Putamen (tissue), 1 donor: Measurements from ENCODE around the gene PSAPL1.

ENCODE experiments used
- DNase-seq: peaks from one replicate; pipeline ENCODE4 v3.0.0-alpha.2; 2016; ENCODE audit warnings: low spot score

Gene PSAPL1

DNA sequence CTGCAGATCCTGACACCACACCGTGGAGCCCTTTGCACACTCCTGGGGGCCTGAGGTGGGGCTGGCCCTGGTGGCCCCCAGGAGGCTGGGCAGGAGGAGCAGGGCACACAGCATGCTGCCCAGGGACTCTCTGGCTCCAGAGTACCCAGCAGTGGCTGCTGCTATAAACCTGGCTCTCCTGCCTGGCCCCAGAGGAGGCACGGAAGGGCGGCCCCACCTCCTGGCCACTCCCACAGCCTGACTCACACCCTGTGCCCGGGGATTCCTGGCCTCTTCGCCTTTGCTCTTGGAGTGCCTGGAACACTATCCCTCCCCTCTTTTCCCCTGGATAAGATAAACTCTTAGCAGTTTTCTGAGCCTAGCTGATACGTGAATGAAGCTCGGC, at the start of gene PSAPL1:
PSAPL1 (minus strand) TSS at position 165 of the 385 bp plus-strand sequence; CDS start at position 114, 51 bp downstream.
- no peak for DNase-seq

- DNase-seq = no peak
Measured at GRCh38 chr4:7481227-7481626, 46.5 kb upstream of the PSAPL1 start.

- DNase-seq = no peak
Measured at GRCh38 chr4:7480423-7480822, 45.7 kb upstream of the PSAPL1 start.

DNA sequence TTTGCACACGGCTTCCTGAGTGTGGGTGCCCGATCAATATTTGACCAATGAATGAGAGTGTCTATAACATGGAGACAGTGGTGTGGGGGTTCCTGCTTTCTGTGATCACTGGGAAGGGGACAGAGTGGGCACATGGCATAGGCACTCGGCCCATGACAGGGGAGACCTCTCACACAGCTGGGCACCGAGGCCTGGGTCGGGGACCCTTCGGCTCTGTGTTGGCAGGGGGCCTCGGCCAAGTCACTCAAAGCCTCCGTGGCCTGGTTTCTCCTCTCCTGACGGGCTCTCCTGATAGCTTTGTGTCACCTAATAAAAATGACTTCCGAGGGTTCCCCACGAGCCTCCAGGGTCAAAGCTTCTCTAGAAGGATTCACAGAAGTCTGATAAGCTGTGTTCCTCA, 43.9 kb upstream of the PSAPL1 start:
- no peak for DNase-seq

GRCh38 chr4:7477695-7478094, 43.0 kb upstream of the PSAPL1 start:
- no peak for DNase-seq

GRCh38 chr4:7476820-7477219, 42.1 kb upstream of the PSAPL1 start:
- DNase-seq = no peak

GRCh38 chr4:7475207-7475606, 40.5 kb upstream of the PSAPL1 start:
- DNase-seq = no peak

DNA sequence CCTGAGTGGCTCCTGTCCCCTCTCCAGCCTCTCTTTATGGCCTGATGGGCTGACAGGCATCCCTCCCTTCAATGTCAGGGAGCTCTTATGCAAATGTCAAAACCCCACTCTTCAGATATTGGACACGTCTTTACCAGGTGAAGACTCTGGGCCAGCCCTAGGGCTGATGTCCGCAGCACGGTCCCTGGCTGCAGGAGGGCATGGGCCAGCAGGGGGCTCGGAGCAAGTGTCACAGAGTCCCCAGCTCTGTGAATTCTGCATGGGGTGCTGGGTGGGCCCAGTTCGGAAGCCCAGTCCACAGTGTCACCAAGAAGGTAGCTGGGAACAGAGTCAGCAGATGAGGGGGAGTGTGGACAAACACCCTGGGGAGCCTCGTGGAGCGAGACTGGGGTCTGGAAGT, 39.6 kb upstream of the PSAPL1 start:
- DNase-seq = no peak

DNA sequence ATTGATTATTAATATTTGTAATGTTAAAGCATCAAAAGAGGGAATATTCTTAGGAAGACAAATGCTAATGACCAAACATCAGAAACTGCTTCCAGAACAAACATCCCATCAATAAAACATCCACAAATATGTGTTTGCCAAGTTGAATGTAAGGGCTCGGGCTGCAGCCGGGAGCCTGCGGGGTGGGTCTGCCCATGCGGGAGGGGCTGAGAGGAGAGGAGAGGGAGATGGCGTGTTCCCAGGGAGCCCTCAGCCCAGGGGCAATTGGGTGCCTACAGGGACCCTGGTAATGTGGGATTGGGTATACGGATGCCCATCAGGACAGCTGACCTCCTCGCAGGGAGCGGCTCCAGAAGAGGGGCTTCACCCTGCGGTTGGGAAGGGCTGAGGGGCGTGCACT, 38.4 kb upstream of the PSAPL1 start:
- DNase-seq = no peak

DNA sequence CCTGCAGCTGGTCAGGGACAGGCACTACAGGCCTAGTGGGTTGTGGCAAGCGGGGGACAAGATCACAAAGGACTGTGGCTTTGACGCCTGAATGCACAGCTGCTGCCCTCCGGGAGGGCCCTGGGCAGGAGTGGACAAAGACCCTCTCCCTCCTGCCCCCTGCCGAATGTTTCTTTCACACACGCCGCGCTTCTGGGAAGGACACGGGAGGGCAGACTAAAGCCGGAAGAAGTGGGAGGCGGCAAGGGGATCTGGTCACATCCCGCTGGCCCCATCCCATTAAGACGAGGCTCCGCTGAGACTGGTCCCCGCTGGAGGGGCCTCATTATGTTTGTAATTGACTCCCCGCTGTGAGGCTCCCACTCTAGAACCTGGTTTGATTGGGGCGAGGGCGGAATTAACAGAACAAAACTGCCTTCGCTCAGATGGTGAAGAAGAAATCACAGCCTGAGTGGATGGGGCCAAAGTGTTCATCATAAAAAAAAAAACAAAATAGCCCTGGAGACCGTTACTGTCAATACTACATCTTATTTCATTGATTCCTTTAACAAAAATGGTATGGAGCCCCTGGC, 37.8 kb upstream of the PSAPL1 start:
- DNase-seq = no peak

GRCh38 chr4:7470522-7471128, 35.9 kb upstream of the PSAPL1 start:
- peak; percentile 74 for DNase-seq

GRCh38 chr4:7470111-7470510, 35.4 kb upstream of the PSAPL1 start:
- no peak for DNase-seq

DNA sequence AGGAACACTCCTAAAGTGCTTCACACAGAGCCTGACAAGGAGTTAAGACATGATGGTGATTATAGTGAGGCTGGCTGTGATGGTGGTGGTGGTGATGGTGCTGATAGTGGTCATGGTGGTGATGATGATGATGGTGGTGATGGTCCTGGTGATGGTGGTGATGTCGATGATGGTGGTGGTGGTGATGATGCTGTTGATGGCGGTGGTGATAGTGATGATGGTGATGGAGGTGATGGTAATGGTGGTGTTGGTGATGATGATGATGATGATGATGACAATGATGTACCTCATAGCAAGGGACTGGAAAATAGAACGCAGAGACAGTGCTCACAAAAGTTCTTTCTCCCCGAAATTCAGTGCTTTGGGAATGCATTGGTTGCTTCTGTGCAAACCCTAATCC, 34.3 kb upstream of the PSAPL1 start:
- no peak for DNase-seq

- no peak for DNase-seq
Measured at GRCh38 chr4:7467471-7467870, 32.7 kb upstream of the PSAPL1 start.

- peak; percentile 67 for DNase-seq
Measured at GRCh38 chr4:7466904-7467303, 32.2 kb upstream of the PSAPL1 start.

- DNase-seq = no peak
Measured at GRCh38 chr4:7466215-7466614, 31.5 kb upstream of the PSAPL1 start.

DNA sequence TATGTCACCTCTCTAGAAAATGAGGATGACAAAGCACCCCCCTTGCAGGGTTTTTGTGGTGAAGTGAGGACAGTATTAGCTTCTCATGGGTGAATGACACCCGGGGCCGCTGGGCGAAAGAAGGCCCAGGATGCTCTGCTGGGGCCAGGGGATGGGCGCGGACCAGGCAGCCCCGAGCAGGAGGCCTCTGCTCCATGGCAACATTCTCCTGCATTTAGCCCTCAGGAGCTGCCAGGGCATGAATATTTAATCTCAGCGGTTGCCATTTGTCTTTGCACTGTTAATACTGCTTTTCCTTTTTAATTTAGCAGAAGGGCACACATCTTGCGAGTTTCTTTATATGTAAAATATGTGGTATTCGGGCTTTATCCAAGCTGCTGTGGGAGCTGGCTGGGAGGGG, 30.3 kb upstream of the PSAPL1 start:
- DNase-seq = no peak

- no peak for DNase-seq
Measured at GRCh38 chr4:7464259-7464655, 29.5 kb upstream of the PSAPL1 start.

DNA sequence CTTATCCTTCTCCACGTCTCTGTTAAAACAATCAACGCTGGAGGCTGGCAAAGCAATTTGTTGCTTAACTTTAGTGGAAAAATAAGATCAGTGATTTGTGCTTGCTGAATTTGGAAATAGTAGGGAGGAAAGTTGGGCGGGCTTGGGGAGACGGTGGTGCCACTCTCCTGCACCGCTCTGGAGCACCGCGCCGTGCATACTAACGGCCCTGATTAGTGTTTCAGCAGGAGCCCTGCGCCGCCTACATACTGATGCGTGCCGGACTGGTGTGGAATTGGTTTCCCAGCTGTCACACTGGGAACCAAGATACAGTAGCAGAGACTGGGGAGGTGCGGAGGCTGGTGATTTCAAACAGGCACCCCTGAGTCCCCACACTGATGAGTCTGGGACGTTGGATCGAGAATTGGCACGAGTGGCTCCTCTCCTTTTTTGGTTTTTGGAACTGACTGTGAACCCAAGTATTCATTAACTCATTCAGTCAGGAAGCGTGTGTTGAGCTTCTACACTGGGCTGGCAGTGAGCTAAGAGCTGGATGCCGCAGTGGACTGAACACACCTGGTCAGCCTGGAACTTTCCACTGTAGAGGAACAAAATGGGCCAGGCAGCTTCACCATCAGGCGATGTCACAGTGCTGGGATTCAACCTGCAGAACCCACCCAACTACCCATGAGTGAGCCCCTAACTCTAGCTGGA, 29.0 kb upstream of the PSAPL1 start:
- no peak for DNase-seq

- DNase-seq = no peak
Measured at GRCh38 chr4:7462509-7462971, 27.8 kb upstream of the PSAPL1 start.

DNA sequence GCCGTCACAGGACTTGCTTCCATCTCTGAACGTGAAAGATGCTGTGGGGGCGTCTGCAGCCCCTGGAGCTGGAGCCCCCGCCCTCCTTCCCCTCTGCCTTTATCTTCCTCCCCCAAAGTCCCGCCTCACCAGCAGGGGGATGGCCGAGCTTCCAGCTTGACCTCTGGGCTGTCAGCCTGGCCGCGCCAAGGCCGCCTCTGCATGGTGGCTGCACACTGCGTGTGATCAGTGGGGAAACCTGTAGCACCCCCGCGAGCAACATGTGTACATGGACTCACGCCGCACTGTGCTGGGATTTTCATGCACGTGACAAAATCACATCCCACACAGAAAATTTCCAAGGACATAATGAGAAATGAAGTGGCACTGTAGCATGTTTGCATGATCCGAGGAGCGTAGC, 26.5 kb upstream of the PSAPL1 start:
- DNase-seq = no peak

DNA sequence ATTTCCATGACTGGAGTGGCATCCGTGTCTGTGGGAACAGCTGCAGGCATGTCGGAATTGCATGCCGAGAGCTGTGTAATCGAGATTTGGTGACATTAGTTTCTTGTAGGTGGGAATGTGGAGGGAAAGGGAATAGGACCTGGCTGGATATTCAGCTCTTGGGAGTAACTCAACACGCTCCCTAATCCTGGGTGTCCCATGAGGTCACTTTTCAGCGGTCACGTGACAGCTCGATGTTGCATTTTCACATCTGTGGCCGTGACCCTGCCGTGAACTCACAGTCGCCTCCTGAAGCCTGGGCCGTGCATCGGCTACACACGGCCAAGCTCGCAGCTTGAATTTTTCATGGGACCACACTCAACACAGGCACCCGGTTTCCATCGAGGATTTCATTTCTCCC, 25.8 kb upstream of the PSAPL1 start:
- no peak for DNase-seq

GRCh38 chr4:7459471-7459870, 24.7 kb upstream of the PSAPL1 start:
- no peak for DNase-seq

GRCh38 chr4:7458477-7458876, 23.7 kb upstream of the PSAPL1 start:
- no peak for DNase-seq
